GM18526 (cell line): ENCODE measurements around the gene SNX13.

Source experiments
- POLR2A ChIP-seq: IDR thresholded peaks from 3 replicates; pipeline ENCODE4 v1.6.1; 2011; ENCODE audit not compliant: insufficient read length; ENCODE audit errors: extremely low read depth

Gene SNX13

GRCh38 chr7:17963281-17963680, 23.0 kb upstream of the SNX13 start:
- no peak for TF ChIP-seq POLR2A

GRCh38 chr7:17962652-17963051, 22.4 kb upstream of the SNX13 start:
- no peak for TF ChIP-seq POLR2A

GRCh38 chr7:17957871-17958270, 17.6 kb upstream of the SNX13 start:
- no peak for TF ChIP-seq POLR2A

GRCh38 chr7:17952387-17952786, 12.1 kb upstream of the SNX13 start:
- no peak for TF ChIP-seq POLR2A

- TF ChIP-seq POLR2A = no peak
Measured at GRCh38 chr7:17951742-17952254, 11.5 kb upstream of the SNX13 start.

GRCh38 chr7:17948526-17949238, 8.4 kb upstream of the SNX13 start:
- TF ChIP-seq POLR2A = no peak

- no peak for TF ChIP-seq POLR2A
Measured at GRCh38 chr7:17947620-17948019, 7.3 kb upstream of the SNX13 start.

GRCh38 chr7:17946591-17946990, 6.3 kb upstream of the SNX13 start:
- TF ChIP-seq POLR2A = no peak

- TF ChIP-seq POLR2A = no peak
Measured at GRCh38 chr7:17944720-17945119, 4.4 kb upstream of the SNX13 start.

- TF ChIP-seq POLR2A = no peak
Measured at GRCh38 chr7:17943006-17943405, 2.7 kb upstream of the SNX13 start.

- no peak for TF ChIP-seq POLR2A
Measured at GRCh38 chr7:17942231-17942630, 1.9 kb upstream of the SNX13 start.

GRCh38 chr7:17940951-17941431, 697 bp upstream of the SNX13 start:
- TF ChIP-seq POLR2A = no peak

GRCh38 chr7:17939606-17940301, 540 bp downstream of the SNX13 start:
- no peak for TF ChIP-seq POLR2A

- TF ChIP-seq POLR2A = no peak
Measured at GRCh38 chr7:17939211-17939605, 1.1 kb downstream of the SNX13 start.

- no peak for TF ChIP-seq POLR2A
Measured at GRCh38 chr7:17937506-17938120, 2.7 kb downstream of the SNX13 start.

GRCh38 chr7:17936321-17936720, 4.0 kb downstream of the SNX13 start:
- TF ChIP-seq POLR2A = no peak

GRCh38 chr7:17934612-17935240, 5.6 kb downstream of the SNX13 start:
- no peak for TF ChIP-seq POLR2A
